NCI-H524 (cell line): Measurements from ENCODE around the gene LARP1B.
"Not testable (repeated sequence)": the region's sequence is repeated elsewhere in the genome, so short reads cannot be mapped to it uniquely, and the experiment has no call there.

Source experiments
- DNase-seq, 2 experiments: peaks; one replicate each; lab custom pipeline; 2025; lab: John Stamatoyannopoulos, UW

Gene LARP1B

GRCh38 chr4:128225148-128225547 is 164.0 kb downstream of the LARP1B start:
- DNase-seq = peak; percentile 71 to 81

- peak; percentile 75 to 85 for DNase-seq
Measured at GRCh38 chr4:128227991-128228571, 167.0 kb downstream of the LARP1B start.

GRCh38 chr4:128228845-128229795 is 168.0 kb downstream of the LARP1B start:
- DNase-seq = peak; percentile 93 to 95

GRCh38 chr4:128232719-128233118 is 171.6 kb downstream of the LARP1B start:
- DNase-seq = no peak

- no peak for DNase-seq
Measured at GRCh38 chr4:128234836-128235235, 173.7 kb downstream of the LARP1B start.

- no peak for DNase-seq
Measured at GRCh38 chr4:128241019-128241418, 179.9 kb downstream of the LARP1B start.

- DNase-seq = peak in 1 of 2 experiments; percentile 49
Measured at GRCh38 chr4:128241425-128241913, 180.4 kb downstream of the LARP1B start.

GRCh38 chr4:128241981-128242380 is 180.9 kb downstream of the LARP1B start:
- no peak for DNase-seq

GRCh38 chr4:128242601-128243000 is 181.5 kb downstream of the LARP1B start:
- no peak for DNase-seq

GRCh38 chr4:128244379-128244778 is 183.3 kb downstream of the LARP1B start:
- no peak for DNase-seq

GRCh38 chr4:128245391-128245790 is 184.3 kb downstream of the LARP1B start:
- DNase-seq = not testable (repeated sequence)

GRCh38 chr4:128247906-128248305 is 186.8 kb downstream of the LARP1B start:
- DNase-seq = no peak

- no peak for DNase-seq
Measured at GRCh38 chr4:128249787-128250668, 188.9 kb downstream of the LARP1B start.

GRCh38 chr4:128255906-128256305 is 194.8 kb downstream of the LARP1B start:
- no peak for DNase-seq

GRCh38 chr4:128256539-128256938 is 195.4 kb downstream of the LARP1B start:
- DNase-seq = no peak

GRCh38 chr4:128258166-128258565 is 197.1 kb downstream of the LARP1B start:
- not testable (repeated sequence) for DNase-seq

- DNase-seq = not testable (repeated sequence)
Measured at GRCh38 chr4:128259889-128260288, 198.8 kb downstream of the LARP1B start.
